HL-60/S4 treated with retinoic acid at 250 ng/mL for 4 days and 3 days (cell line): Measurements from ENCODE around the gene BAG3.
"Not testable (repeated sequence)": the region's sequence is repeated elsewhere in the genome, so short reads cannot be mapped to it uniquely, and the experiment has no call there.

ENCODE experiments used
- in situ Hi-C: fragments of 300-500 bp; cut with MboI; formaldehyde crosslinking; loops from 2 replicates; pipeline ENCODE4 v1.7.0; 2022; ENCODE audit warnings: low sequenced_read_pairs

BAG3 gene

DNA sequence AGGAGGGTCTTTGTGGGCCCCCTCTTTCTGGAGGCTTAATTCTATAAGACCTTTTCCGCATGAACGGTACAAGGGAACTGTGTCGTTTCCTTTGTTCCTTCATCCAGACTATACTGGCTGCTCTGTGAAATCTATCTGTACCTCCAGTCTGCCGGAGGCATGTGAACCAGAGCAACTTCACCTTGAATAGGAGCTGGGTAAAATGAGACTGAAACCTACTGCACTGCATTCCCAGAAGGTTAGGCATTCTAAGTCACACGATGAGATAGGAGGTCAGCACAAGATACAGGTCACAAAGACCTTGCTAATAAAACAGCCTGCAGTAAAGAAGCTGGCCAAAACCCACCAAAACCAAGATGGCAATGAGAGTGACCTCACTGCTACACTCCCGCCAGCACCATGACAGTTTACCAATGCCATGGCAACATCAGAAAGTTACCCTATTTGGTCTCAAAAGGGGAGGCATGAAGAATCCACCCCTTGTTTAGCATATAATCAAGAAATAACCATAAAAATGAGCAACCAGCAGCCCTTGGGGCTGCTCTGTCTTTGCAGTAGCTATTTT is 37.9 kb downstream of the BAG3 start:
- in situ Hi-C loops: no loop called here

DNA sequence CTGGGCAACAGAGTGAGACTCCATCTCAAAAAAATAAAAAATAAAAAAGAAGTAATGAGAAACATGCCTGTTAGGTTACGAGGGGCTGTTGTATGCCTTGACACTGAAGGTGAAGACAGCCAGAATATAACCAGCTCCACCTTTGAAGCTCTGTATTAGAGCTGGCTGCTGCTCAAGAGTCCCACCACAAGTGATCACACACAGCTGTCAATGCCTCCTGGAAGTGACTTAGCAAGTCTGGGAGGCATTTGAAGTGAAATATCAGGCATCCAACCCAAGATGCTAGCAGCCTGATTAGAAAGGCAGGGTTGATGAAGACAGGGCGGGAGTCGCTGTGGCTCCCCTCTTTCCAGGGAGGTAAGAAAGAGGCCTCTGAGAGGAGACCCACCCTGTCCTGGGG is 40.5 kb downstream of the BAG3 start:
- in situ Hi-C loops: no loop called here

DNA sequence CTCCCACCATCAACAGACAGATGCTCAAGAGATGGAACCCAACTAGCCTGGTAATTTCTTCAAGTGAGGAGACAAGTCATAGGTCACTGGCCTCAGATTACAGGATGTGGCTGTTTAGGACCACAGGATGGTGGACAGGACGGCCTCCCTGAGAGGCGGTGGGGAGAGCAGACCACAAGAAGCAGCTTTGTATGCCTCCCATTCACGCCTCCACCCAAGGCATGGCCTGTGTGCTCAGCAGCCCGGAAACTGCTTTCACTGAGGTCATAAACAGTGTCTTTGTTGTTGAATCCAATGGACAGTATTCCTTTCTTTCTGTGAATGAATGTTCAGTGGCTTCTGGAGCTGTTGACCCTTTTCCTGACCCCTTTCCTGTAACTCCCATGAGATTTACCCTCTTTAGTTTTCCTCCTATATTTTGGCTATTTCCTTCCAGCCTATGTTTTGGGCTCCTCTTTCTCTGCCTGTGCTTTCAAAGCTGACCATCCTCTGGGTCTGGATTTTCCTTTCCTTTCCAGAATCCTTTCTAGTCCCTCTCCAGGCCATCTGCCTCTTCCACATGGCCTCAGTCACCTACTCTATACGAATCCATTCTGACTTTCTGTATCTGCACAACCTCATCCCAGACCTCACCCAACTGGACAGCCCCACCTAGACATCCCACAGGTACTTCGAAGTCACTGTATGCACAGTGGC is 42.2 kb downstream of the BAG3 start:
- in situ Hi-C loops: no loop called here

DNA sequence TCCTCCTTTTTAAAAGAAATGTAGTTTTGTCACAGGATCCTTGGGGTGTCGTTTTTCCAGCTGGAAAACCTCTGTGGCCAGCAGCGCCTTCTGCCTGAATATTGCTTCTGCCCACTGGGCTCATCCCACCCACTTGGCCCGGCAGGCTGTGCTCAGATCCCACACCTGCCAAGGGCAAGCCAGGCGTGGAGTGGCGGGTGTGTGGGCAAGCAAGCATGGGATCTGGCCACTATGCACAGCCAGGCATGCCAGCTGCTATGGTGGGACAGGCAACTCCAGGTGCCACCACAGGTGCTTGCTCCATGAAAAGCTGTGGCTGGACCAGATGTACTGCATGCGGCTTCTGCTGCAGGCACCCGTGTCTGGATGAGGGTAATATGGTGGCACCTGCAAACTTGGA is 43.4 kb downstream of the BAG3 start:
- in situ Hi-C loops: no loop called here

DNA sequence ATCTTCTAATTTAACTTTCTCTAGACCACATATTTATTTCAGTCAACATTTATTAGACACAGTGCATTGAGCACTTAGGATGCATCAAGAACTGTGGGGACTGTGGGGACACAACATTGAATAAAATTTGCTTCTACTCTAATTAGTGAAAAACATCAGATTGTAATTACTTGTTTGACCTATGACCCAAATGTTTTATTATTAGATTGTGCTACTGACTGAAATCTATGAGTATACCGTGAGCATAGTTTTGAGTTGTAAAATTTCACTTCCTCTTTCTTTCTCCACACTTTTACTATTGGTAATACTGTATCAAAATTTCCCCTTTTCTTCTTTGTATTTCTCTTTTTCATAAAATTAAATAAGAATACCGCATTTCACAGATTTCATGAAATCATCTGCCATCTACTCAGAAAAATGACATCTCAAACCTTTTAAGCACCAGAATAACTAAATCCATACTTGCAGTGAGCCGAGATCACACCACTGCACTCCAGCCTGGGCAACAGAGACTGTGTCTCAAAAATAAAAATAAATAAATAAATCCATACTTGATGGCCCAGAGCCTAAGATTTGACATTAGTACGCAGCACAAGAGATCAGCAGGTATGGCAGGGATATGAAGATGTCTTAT is 49.3 kb downstream of the BAG3 start:
- in situ Hi-C loops: no loop called here

DNA sequence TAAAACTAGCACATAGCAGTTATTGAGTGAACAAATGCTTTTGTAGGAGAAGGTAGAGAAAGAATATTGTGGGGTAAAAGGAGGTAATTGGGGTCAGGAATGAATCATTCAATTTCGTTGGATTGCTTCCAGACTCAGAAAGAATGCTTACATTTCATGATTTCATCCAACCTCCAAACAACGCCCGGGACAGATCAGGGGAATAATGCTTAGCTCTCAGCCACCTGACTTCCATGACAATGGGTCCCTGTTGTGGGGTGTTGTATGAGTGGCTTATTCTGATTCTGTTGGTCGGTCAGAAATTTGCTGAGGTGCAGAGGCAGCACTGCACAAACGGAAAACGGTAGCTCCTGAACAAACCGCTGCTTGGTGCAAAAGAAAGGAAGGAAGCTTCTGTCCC is 50.7 kb downstream of the BAG3 start:
- in situ Hi-C loops: no loop called here

DNA sequence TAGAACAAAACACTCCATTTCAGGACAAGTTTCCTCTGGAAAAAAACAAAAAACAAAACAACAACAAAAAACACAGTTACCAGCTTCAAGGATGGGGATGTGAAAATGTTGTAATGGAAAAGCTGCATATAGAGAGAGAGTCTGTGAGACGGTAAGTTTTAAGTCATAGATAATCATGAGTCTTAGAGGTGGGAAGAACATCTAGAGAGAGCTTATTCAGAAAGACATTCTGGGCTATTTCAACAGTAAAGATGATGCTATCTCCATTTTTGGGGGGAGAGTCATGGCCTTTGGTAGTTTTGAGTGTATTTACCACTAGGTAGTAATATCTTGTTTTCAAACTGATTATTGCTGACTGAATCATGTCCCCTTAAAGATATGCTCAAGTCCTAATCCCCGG is 51.4 kb downstream of the BAG3 start:
- in situ Hi-C loops: no loop called here

DNA sequence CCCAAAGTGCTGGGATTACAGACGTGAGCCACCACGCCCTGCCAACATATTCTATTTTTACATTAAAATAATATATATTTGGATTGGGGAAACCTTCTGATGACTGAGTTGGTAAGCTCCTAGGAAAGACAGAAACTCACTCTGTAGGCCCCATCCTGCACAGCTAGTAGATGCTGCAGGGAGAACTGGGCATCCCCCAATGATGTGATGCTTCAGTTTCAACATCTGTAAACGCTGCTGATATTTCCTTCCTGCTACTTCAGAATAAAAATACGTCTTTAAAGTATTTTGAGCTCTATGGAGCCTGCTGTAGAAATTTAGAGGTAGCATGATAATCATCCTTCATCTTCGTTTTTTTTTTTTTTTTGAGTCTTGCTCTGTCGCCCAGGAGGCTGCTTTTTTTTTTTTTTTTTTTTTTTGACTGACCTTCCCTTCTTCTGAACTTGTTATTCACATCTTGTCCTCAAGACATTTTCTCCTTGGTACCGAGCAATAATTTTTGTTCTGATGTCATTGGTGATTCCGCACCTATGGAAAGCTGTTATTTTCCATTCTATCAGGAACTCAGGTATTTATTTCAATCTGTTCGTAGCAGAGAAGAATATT is 52.8 kb downstream of the BAG3 start:
- in situ Hi-C loops: no loop called here

DNA sequence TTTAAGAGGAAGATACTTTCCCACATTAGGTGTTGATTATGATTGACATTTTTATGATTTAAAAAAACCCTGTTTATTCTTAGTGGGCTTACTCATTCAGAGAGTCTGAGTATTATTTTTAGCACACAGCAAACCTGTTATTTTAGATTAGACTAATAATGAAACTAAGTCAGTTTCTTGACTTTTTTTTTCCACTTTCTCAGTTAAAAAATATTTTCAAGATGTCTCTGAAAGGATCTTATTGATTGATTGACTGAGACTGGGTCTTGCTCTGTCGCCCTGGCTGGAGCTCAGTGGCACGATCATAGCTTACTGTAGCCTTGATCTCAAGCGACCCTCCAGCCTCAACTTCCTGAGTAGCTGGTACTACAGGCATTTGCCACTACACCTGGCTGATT is 54.3 kb downstream of the BAG3 start:
- in situ Hi-C loops: no loop called here

DNA sequence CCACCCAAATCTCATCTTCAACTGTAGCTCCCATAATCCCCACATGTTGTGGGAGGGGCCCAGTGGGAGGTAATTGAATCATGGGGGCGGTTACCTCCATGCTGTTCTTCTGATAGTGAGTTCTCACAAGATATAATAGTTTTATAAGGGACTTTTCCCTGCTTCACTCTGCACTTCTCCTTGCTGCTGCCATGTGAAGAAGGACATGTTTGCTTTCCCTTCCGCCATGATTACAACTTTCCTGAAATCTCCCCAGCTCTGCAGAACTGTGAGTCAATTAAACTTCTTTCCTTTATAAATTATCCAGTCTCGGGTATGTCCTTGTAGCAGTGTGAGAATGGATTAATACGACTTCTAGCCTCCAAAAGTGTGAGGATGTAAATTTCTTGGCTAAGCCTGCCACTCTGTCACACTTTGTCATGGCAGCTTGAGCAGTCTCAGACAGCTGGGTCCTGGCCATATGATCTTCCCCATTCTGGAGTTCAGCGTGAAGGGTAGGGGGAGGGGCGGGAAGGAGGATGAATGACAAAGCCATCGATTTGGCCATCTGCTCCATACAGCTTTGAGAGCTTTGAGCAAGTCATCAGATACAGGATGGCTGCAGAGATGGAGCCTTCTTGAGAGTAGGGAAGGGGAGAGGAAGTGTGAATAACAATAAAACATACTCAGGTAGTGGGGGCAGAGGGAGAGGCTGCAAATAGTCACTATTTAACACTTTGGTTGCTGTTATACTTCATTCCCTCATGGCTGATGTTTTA is 55.5 kb downstream of the BAG3 start:
- in situ Hi-C loops: no loop called here

DNA sequence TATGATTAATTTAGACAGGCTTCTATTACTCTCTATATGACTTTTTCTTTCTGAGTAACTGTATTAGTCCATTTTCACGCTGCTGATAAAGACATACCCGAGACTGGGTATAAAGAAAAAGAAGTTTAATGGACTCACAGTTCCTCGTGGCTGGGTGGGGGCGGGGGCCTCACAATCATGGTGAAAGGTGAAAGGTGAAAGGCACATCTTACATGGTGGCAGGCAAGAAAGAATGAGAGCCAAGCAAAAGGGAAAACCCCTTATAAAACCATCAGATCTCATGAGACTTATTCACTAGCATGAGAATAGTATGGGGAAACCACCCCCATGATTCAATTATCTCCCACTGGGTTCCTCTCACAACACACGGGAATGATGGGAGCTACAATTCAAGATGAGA is 56.2 kb downstream of the BAG3 start:
- in situ Hi-C loops: not testable (repeated sequence)

DNA sequence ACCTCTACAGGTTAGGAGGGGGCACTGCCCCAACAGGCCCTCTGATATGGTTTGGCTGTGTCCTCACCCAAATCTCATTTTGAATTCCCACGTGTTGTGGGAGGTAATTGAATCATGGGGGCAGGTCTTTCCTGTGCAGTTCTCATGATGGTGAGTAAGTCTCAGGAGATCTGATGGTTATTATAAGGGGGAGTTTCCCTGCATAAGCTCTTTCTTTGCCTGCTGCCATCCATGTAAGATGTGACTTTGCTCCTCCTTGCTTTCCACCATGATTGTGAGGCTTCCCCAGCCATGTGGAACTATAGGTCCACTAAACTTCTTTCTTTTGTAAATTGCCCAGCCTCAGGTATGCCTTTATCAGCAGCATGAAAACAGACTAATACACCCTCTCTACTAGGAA is 59.8 kb downstream of the BAG3 start:
- in situ Hi-C loops: not testable (repeated sequence)

DNA sequence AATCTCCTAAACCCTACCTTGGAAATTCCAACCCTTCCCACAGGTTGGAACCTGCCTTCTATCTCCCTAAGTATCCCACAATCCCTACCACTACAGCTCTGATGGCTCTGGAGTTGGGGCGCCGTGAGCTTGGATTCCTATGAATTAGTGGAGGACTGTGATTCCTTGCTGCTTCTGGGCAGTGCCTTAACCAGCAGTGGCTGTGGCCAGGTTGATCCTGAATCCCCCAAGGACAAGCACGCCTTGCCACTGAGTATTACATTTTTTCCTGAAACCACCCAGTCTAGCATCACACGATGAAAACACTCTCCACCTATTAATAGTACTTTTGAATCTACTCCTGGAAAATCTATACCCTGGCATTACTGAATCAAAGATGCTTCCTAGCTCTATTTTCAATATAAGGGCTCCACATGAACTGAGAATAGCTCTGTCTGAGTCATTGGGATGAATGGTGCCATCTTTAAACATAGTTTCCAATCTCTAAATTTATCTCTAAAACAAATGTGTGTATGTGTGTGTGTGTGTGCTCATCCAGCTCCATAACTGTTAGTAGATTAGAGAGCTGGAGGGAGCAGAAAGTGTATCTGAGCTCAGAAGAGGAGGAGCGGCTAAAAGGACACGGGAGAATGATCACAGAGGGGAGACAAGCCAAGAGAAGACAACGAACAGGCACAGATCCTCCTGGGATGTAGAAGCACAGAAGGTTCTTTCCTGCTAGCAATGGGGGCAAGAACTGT is 62.7 kb downstream of the BAG3 start:
- in situ Hi-C loops: no loop called here

DNA sequence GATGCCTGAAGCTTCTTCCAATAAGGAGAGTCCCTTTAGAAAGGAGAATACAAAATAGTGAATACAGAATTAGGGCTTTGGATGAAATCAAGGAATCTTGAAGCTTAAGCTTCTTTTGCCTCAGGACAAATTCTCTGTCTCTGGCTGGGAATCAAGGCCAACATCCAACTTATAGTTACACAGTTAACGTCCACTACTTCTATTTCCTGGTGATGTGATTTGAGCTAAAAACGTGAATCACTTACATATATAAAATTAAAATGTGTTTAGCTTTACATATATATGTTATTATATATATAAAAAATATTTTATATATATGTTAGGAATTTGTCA is 63.3 kb downstream of the BAG3 start:
- in situ Hi-C loops: no loop called here

DNA sequence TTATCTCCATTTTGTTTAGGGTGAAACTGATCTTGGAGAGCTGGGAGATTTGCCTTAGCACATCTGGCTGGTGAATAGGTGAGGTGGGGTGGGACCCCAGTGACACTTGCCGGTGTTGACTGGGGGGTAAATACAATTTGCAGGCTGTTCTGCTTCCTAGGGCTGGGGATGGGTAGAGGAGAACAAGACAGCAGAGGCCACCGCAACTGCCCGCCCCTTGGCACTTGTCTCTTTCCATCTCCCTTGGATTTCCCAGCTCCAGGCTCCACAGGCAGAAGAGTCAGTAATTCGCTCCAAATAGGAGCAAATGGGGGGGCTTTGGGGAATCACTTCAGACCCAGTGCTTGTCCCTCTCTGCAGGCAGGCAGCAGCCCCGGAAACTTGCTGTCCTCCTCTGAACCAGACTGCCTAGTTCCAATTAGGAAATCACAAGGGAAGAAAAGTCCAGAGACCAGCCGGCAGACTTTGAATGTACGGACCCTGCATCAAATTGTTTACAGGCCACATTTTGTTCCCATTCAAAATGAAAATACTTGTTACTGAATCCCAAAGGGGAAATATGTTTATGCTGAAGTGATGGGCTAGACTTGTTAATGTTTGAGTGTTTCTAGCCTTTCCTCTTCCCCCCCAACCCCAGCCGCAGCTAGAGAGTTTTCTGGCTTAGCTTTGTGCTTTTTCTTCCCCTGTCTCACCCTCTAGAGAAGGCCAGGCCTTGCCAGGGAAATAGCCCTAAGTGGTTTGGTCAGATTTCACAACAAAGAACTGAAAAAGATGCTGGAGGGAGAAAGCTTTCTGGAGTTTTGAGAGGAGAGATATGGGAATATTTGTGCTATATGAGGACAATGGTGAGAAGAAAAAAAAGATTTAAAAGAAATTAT is 64.7 kb downstream of the BAG3 start:
- in situ Hi-C loops: no loop called here

DNA sequence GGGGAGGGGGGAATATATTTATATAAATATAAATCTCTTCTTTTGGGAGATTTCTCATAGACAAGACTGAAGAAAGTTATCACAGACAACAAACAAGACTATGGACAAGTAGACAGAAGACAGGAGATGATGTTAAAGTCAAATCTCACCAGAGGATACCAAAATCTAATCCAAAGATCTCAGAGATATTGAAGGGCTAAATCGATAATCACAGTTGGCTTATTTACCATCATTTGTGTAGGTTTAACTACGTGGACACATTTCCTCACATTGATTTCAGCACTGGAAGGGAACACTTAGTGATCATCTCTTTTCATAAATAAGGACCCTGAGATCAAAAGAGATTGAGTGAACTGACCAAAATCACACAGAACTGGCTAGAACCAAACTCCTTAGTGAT is 72.0 kb downstream of the BAG3 start:
- in situ Hi-C loops: no loop called here

DNA sequence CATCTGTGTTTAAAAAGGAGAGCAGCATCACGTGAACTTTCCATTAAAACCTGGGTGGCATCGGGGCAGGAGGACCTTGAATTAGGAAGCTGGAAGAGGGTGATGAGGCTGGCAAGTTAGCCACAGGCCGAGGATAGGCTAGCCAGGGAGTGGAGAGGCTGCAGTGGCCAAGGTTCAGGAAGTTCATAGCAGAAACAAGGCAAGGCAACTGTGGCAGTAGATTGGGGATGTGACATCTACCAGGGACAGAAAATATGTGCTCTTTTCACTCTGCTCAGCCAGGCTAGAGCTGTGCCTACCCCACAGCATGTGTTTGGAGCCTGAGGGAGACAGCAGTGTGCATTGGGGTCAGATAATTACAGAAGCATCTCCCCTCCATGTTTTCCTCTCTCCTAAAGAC is 72.4 kb downstream of the BAG3 start:
- in situ Hi-C loops: no loop called here

DNA sequence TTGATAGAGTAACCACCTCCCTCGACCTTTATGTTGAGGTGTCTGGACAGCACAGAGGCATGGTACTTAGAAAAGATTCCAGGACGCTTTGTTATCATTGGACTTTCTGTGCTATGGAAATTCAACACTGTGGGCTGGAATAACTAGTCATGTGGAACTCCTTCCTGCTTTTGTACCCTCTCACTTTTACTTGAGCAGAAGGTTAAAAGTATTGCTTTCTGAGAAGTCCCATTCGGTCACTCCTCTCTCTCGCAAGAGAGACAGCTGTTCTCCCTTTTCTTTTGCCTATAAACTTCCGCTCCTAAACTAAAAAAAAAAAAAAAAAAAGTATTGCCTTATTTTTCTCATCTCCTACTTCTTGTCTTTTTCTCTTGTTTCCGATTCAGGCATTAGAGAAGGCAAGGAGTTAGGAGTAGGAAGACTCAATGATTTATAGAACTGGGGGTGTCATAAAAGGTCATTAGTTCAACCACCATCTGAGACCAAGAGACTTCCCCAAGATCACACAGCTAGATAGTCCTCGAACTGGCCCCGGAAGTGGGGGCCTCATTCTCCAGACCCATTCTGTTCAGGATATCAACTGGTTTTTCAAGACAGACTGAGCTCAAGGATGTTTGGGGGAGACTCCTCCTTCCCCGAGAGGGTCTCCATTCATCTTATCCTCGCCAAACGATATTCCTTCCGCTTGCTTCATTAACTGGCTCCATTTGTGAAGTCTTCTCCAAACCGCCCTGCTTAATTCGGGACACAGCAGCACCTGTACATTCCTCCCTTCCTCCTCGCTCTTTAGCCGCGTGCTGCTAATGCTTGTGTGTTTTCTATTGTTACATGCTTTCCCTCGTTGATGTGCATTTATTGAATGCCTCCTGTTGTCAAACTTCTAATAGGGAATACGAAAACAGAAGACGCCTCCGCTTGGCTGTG is 73.7 kb downstream of the BAG3 start:
- in situ Hi-C loops: no loop called here

DNA sequence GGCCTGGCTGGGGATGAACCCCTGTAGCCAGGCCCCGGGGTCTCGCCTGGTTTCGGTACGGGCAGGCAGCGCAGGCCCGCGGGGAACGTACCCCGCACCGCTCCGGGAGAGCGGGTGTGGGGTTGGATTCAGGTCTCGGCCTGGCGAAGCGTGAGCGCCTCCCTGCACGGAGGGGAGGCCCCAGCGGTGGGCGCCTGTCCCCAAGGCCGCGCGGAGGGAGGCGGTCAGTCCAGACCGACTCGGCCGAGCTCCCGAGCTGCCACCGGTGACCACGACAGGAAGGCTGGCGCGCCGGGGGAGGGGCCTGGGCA is 74.3 kb downstream of the BAG3 start:
- in situ Hi-C loops: no loop called here
